ENCODE results near the gene MYF5.
"Not testable (repeated sequence)": the region's sequence is repeated elsewhere in the genome, so short reads cannot be mapped to it uniquely, and the experiment has no call there.

MYF5 gene

DNA sequence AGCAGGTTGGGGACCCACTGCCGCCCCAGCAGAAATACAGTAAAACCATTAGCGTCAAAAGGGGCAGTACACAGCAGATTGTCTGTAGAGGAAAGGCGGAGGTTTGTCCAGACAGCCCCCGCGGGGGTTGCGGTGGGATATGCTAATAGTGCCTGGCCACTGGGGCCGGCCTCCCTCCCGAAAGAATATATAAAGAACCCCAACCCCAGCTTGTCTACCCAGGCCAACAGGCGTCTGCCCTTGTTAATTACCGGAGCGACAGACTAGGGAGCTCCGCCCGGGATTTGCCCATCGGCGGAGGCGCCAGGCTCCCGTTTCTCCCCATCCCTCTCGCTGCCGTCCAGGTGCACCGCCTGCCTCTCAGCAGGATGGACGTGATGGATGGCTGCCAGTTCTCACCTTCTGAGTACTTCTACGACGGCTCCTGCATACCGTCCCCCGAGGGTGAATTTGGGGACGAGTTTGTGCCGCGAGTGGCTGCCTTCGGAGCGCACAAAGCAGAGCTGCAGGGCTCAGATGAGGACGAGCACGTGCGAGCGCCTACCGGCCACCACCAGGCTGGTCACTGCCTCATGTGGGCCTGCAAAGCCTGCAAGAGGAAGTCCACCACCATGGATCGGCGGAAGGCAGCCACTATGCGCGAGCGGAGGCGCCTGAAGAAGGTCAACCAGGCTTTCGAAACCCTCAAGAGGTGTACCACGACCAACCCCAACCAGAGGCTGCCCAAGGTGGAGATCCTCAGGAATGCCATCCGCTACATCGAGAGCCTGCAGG is at the start of gene MYF5:
MYF5 (plus strand) TSS at position 217 of the 774 bp plus-strand sequence; CDS start at position 369, 152 bp downstream.
- no peak for FAIRE-seq

DNA sequence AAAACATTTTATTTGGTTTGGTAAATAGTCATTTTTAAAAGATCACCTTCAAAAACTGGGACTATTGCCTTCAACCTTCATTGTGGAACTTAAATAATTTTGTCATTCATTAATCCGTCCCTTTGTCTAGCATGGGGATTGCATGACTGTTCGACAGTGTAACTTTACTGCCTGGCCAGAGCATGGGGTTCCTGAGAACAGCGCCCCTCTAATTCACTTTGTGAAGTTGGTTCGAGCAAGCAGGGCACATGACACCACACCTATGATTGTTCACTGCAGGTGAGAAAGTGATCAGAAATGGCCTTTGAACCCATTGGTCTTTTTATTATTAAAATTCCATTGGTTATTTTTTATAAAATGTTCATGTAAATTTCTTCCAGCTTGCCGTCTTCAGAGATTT is 46.5 kb upstream of the MYF5 start:
- DNase-seq (ENCODE audit: insufficient read length, low spot score) (no peak), FAIRE-seq (no peak)

More for the DNA sequence above, at the start of gene MYF5:
- DNase-seq (ENCODE audit: insufficient read length, low spot score): no peak

DNA sequence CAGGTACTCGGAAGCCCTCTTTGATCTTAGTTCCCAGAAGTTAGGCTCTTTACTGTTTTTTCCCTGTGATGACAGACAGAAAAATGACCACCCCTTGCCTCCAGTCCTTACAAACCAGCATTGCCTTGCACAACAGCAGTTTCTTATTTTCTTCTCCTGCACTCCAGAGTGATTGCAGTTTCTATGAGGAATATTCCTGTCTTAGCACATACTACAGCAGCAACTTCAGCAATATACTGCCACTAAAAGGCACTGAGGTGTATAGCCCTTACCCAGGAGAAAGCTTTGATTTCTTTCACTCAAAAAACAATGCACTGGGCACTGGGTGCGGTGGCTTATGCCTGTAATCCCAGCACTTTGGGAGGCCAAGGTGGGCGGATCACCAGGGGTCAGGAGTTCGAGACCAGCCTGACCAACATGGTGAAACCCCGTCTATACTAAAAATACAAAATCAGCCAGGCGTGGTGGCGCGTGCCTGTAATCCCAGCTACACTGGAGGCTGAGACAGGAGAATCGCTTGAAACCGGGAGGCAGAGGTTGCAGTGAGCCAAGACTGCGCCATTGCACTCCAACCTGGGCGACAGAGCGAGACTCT is 40.6 kb upstream of the MYF5 start:
- peak; percentile 1 for DNase-seq (ENCODE audit: insufficient read length, low spot score)
- not testable (repeated sequence) for FAIRE-seq

DNA sequence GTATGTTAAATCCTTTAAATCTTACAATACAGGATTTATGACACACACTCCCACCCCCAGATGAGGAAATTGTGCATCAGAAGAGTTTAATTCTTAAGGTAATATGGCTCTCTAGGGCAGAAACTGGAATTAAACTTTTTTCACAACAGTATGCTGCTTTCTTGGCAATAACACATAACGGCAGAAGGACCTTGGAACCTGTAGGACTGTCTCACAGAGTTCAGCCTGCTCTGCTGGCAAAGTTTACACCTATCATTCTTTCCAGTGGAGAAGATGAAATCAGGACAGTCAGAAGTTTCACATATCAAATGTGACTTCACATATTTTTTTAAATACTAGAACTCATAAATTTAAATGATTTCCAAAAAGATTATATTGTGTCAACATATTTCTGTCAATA is 39.9 kb upstream of the MYF5 start:
- FAIRE-seq (no peak), DNase-seq (ENCODE audit: insufficient read length, low spot score) (no peak)

DNA sequence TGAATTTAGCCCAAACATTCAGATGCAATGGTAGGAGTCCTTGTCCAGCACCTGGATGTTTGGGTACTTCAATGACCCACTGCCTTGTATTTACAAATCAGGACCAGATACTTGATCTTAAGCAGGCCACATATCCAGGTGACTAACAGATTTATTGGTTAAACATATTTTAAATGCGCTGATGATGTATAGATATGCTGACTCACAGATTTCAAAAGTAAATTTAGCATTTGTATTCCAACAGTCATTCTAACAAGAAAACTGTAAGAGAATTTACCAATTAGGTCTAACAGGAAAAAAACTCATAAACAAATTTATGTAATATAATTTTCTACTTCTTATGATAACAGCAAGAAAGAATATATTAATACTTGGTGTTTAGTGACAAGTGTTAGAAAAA is 38.7 kb upstream of the MYF5 start:
- DNase-seq (ENCODE audit: insufficient read length, low spot score): no peak
- FAIRE-seq: no peak

DNA sequence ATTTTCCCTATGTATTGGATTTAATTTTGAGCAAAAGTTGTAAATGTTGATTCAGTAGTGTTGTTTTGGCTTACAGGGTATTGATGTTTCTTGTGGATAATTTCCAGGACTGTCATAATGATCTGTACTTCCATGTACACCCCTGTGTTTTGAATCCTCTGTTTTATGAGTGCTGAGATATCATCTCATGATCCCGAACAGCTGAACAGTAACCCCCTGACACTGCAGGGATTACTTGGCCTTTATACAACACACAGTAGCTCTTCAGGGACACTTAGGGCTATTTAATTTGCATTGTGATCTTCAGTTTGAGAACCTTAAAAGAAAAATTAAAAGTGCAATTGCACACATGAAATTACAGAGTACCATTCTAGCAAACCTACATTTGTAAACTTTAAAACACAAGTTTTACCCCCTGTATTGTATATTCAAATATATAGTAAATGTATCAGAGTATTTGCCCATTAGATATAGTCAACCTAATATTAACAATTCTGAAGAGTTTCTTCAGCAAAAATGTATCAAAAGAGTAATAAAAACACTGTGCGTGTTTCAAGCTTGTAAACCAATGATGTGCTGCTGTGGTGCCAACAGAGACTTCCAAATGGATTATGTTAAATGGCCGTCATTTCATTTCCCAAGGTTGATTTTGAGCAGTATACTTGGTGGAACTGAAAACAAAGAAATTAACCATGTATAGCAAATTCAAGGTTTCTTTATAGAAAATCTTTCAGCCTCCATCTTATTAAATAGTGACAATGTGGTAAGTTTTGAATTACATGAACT is 37.2 kb upstream of the MYF5 start:
- no peak for DNase-seq (ENCODE audit: insufficient read length, low spot score)
- no peak for FAIRE-seq

DNA sequence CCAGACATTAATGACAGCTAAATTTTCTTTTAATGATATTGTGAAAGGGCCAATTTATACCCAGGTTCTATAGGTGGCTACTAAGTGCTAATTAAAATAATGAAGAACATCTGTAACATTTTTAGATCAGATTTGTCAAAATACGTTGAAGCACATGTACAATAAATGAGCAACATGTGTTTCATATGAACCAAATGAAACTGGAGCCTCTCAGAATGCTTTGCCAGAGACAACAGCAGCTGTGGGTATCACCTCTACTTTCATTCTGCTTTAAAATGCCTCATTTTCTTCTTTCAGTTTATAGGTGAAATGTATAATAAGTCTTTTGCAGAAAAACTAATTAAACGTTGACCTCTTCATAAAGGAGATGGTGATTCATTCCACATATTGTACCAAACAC is 35.4 kb upstream of the MYF5 start:
- DNase-seq (ENCODE audit: insufficient read length, low spot score) (no peak), FAIRE-seq (no peak)

DNA sequence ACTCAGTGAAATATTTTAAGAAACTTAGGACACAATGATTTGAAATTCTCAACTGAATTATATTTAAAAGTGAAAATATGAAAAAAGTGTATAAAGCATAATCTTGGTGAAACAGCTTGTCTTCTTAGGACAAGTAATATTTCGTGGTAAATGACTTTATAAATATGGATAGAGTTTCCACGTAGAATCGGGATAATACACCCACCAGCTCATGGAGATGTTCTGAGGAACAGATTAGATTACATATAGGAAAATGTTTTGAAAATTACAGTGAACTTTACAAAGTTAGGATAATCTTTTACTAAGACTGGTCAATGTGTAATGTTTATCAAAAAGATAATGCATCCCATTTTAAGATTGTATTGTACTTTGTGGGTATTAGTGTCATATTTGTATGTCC is 34.9 kb upstream of the MYF5 start:
- no peak for FAIRE-seq
- no peak for DNase-seq (ENCODE audit: insufficient read length, low spot score)

DNA sequence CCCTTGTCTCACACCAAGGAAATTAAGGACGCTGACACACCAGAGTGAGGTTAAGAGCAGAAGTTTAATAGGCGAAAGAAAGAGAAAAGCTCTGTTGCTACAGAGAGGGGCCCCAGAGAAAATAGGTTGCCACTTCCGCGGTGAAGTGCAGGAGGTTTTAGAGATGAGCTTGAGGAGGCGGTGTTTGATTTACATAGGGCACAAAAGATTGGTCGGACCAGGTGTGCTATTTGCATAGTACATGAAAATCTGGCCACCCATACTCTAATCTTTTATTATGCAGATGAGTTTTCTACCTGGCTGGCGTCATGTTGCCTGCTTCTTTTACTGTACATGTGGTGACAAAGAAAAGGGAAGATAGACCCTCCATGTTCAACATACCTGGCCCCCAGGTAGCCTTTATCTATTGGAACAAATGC is 32.6 kb upstream of the MYF5 start:
- no peak for DNase-seq (ENCODE audit: insufficient read length, low spot score)
- no peak for FAIRE-seq

DNA sequence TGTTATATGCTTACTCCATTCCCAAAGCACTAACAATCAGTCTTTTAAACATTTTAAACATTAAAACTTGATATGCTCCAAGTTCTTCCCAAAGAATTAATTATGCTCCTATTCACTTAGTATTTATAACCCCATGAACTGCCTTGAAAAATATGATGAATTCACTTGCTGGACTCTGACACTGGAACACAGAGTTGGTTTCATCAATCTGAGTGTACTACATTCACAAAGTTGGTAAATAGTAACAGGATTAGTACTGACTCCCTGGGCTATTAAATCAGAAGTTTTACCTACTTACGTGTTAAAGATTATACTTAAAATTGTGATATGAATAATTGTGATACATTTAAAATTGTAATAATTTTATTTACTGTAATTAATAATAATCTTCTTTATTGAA is 26.6 kb upstream of the MYF5 start:
- DNase-seq (ENCODE audit: insufficient read length, low spot score): no peak
- no peak for FAIRE-seq

DNA sequence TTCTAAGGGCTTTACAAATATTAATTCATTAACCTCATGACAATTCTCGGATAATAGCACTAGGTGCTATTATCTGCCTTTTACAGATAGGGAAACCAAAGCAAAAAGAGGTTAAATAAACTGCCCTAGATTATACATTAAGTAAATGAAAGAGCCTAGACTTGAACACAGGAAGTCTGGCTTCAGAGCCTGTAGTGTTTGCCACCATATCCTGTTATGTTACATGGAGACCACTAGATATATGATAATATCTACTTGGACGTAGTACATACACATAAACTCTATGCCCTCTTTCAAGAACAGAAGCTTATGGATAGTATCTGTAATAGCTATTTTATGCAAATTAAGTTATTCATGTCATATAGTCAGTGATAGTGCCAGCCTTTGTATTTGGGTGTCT is 26.2 kb upstream of the MYF5 start:
- FAIRE-seq (no peak), DNase-seq (ENCODE audit: insufficient read length, low spot score) (no peak)

DNA sequence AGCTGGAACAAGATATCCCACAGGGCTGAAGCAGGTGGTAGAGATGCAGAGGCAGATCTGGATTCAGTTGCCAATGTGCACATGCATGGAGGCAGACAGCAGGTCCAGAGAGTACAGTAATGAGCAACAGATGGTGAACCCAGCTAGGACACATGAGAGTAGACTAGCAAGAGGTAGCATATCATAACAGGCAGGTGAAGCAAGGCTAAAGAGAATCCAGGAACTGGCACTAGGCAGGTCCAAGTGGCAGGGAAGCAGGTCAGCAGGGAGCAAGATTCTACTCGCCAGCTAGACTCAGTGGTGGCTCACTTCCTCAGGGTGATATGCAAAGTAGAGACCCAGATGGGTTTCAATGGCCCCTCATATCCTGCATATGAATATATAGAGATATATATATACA is 24.6 kb upstream of the MYF5 start:
- DNase-seq (ENCODE audit: insufficient read length, low spot score) (no peak), FAIRE-seq (no peak)

DNA sequence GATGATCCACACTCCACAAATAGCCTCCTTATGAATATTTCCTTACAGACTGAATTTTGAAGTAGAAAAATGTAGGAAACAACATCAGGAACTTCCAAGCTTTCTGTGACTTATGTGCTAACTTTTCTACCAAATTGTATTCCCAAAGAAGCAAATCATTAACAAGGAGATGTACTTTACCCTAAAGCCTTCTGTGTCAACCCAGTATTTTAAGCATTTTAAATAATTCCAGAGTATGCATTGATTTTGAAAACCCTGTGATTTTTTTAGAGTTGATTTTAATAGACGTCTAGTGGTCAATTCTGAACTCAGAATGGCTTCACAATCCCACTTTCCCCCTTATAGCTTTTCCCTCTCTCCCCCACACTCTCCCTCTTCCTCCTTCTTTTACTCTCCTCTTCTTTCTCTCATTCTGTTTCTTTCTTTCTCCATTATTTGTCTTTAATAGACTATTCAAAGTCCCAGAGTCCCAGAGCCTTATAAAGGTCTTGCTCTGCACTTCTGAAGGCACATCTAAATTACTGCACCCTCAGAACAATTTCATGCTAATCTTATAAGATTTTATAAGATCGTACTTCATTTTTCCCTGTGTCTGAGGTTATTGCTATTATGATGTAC is 19.3 kb upstream of the MYF5 start:
- FAIRE-seq (no peak), DNase-seq (ENCODE audit: insufficient read length, low spot score) (no peak)

DNA sequence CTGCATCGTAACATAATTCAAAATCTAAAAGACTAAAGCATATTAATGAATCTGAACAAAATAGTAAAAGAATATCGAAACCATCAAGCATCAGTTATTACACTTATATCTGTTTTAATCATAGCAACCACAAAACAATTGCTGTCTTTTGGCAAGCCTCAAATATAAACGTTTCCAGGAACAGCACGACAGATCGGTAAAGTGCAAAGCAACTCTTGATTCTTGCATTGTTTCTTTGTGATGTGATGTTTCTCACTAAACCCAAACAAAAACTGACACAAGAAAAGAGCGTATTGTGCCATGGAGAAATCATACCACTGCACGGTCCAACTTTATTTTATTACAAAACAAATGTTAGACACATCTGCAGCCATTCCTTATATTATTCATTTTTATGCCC is 18.5 kb upstream of the MYF5 start:
- DNase-seq (ENCODE audit: insufficient read length, low spot score): no peak
- no peak for FAIRE-seq

DNA sequence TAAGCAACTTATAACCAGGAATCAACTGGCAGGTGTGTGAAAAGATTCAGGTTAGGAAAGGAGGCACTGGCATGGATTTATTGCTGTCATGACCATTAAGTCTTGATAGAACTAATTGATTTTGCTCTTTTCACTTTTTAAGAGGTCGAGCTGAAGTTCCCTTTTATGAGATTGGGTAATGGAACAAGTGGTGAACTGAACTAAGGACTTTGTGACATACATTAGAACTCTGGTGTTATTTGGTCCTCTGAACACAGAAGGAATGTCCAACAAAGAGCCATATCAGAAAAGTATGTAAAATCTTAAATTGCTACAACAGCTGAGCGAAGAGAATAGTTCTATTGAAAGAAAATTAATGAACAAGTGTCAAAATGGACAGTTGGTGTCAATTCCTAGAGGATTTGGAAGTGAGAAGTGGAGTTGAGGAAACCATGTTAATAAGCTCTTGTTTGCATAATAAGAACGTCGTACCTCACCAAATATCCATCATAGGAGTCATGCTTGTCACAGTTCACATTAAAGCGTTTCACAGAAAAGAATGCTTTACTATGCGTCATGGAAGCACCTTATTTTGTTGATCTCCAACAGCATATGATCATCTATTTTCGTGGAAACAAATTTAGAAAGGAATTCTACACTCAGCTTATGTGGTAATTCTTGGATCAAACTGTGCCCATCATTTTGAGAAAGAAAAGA is 17.7 kb upstream of the MYF5 start:
- DNase-seq (ENCODE audit: insufficient read length, low spot score) (no peak), FAIRE-seq (no peak)

DNA sequence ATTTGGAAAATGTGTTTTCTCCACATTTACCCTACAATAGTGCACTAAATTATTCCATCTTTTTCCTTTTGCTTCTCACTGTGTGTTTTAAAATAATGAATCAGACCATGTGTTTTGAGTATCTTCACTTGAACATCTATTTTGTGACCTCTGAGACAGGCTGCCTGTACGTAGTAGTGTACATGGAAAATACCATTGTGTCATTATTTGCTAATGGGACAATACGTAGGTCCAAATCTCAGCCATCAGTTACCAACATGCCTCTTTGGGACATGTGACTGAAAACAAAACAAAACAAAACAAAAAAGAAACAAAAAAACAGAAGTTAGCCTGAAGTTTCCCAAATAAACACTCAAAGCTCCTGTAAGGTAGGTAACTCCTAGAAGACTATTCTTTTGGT is 16.4 kb upstream of the MYF5 start:
- peak; percentile 9 for FAIRE-seq

DNA sequence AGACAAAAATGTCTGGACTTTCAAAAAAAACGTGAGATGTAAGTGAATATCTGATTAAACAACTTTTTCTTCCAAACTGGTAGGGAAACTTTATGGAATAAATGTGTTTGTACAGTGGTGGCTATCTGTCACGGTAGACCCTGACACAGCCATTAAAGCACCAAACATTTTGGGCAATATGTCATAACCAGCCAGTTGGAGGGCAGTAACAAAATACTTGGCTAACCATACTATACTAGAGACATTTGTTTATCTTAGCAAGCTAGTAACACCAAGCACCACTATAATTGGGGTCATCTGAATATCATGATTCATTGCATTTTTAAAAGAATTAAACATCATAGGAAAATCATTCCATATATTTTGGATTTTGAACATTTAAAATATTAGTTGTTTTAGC is 15.3 kb upstream of the MYF5 start:
- no peak for DNase-seq (ENCODE audit: insufficient read length, low spot score)
- no peak for FAIRE-seq

More for the DNA sequence above, 16.4 kb upstream of the MYF5 start:
- DNase-seq (ENCODE audit: insufficient read length, low spot score): no peak

DNA sequence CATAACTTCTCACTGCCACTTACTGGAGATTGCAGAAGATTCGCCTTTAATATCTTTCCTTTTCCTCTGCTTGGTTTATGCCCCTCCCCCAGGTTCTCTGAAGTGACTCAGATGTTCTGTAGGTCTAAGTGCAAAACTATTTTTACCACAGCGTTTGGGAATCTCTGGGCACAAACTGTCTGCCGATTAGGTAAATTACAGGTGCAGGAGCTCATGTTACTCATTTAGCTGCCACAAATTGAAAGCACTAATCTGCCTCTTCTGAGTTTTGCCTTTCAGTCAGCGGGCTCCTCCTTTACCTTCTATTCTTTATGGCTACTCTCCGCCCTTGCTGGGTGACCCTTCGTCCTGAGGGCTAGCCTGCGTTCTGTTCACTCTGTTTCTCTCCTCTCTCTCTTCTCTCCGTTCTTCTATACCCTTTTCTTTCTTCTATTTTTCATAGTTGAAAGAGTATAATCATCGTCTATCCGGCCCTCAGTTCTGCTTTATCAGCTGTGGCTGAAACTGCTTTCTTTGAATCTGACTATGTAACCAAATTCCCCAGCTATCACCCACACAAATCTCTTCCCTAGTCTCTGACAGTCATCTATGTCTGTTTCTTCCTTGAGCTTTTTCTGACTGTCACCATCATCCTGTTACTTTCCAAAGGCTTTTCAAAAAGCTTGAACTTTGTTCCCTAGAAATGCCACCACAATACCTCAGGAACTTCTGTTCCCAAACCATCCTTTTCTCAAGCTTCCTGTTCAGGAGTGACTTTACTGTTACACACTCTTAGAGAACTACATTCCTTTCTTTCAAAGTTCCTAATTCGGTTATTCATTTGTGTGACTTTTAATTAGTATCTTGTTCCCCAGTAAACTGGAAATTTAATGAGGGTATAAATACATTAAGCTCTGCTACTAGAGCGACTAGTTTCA is 13.6 kb upstream of the MYF5 start:
- no peak for DNase-seq (ENCODE audit: insufficient read length, low spot score)

DNA sequence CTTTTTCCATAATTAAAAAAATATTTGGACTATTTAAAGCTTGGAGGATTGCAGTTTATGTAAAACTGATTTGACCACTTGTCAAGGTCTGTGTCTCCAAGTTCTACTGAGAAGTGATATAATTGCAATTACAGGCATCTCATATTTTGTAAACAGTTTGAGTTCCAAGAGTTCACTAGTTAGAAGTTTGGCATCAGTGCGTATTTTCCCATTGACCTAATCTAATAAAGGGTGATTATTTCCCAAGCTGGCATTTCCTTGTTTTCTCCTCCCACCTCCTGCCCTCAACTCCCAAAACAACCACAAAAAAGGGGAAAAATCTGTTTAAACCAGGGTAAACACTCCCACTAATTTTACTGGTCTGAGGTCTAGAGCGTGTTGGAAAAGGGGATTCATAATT is 12.3 kb upstream of the MYF5 start:
- FAIRE-seq: no peak

More for the DNA sequence above, 13.6 kb upstream of the MYF5 start:
- no peak for FAIRE-seq

More for the DNA sequence above, 12.3 kb upstream of the MYF5 start:
- no peak for DNase-seq (ENCODE audit: insufficient read length, low spot score)
